ENCODE results near the gene FOXD2. TPM values are rescaled to one million over a fixed set of nuclear protein-coding genes. Genes with fewer than 3 reads are reported as not detected.

The FOXD2 gene
- polyA plus RNA-seq, 4 donors, result 0.19 to 2.1 (median 0.25) TPM

DNA sequence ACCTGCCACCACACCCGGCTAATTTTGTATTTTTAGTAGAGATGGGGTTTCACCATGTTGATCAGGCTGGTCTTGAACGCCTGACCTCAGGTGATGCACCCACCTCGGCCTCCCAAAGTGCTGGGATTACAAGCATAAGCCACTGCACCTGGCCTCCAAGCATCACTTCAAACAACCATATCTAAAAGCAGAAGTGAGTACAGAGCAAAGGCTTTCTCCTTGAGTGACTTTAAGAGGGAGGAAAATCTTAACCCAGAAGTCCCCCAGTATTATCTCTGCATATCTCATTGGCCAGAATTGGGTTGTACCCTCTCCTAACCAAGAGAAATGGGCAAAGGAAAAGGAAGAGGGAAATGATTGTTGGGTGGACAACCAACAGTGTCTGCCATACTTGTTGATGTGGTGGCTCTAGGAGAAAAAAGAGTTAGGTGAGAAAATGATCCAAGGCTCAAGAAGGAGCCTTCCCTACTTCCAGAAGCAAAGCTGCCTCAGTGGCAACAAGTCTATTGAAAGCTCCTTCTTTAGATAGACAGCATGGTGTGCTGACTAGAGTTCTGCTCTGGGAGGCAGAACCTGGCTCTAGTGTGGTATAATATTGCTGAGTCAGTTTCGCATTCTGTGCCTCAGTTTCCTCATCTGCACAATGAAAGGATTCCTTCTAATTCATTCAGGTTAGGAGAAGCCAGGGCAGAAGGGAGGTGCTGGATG lies 38.6 kb upstream of the FOXD2 start:
- no peaks in the 10 kb centered on the region for H3K9me3 ChIP-seq (ENCODE audit: control insufficient read depth in 2 of 2, insufficient read depth in 1 of 2, low read depth in 1 of 2, low read length in 1 of 2)
- no peak for DNase-seq
- peaks cover 0 to 23% (median 8%) of the 10 kb centered on the region in 3 donors for H3K4me1 ChIP-seq (ENCODE audit: control insufficient read depth in 3 of 3, insufficient read depth in 2 of 3, low read depth in 1 of 3, low read length in 2 of 3)
- no peaks in the 10 kb centered on the region for H3K27me3 ChIP-seq (ENCODE audit: control insufficient read depth in 3 of 3, insufficient read depth in 3 of 3, low read length in 3 of 3)
- no peaks in the 10 kb centered on the region for H3K36me3 ChIP-seq (ENCODE audit: control insufficient read depth in 3 of 3, insufficient read depth in 2 of 3, low read depth in 1 of 3, low read length in 3 of 3)
- H3K4me3 ChIP-seq (ENCODE audit: low read depth in 1 of 3, low read length in 3 of 3), result no peak overlapping the region
- 84 to 90% (median 86%) methylated on average over 4 of the region's 4 CpGs for WGBS, 3 donors
- no peak overlapping the region for H3K27ac ChIP-seq (ENCODE audit: low read depth in 1 of 3, low read length in 2 of 3)
- FAIRE-seq, result no peak

GRCh38 chr1:47399846-47400155 lies 38.0 kb upstream of the FOXD2 start:
- 61 to 78% (median 70%) methylated on average over 4 of the region's 4 CpGs for WGBS, 3 donors
- H3K27me3 ChIP-seq (ENCODE audit: control insufficient read depth in 3 of 3, insufficient read depth in 3 of 3, low read length in 3 of 3), result no peaks in the 10 kb centered on the region
- no peak for FAIRE-seq
- H3K36me3 ChIP-seq (ENCODE audit: control insufficient read depth in 3 of 3, insufficient read depth in 2 of 3, low read depth in 1 of 3, low read length in 3 of 3), result no peaks in the 10 kb centered on the region
- H3K9me3 ChIP-seq (ENCODE audit: control insufficient read depth in 2 of 2, insufficient read depth in 1 of 2, low read depth in 1 of 2, low read length in 1 of 2), result no peaks in the 10 kb centered on the region
- H3K4me1 ChIP-seq (ENCODE audit: control insufficient read depth in 3 of 3, insufficient read depth in 2 of 3, low read depth in 1 of 3, low read length in 2 of 3), result peaks cover 0 to 23% (median 8%) of the 10 kb centered on the region in 3 donors
- H3K27ac ChIP-seq (ENCODE audit: low read depth in 1 of 3, low read length in 2 of 3), result no peak overlapping the region
- no peak for DNase-seq
- H3K4me3 ChIP-seq (ENCODE audit: low read depth in 1 of 3, low read length in 3 of 3), result no peak overlapping the region

GRCh38 chr1:47401761-47402160 lies 36.1 kb upstream of the FOXD2 start:
- no peaks in the 10 kb centered on the region for H3K9me3 ChIP-seq (ENCODE audit: control insufficient read depth in 2 of 2, insufficient read depth in 1 of 2, low read depth in 1 of 2, low read length in 1 of 2)
- no peak overlapping the region for H3K27ac ChIP-seq (ENCODE audit: low read depth in 1 of 3, low read length in 2 of 3)
- FAIRE-seq, result no peak
- no peaks in the 10 kb centered on the region for H3K27me3 ChIP-seq (ENCODE audit: control insufficient read depth in 3 of 3, insufficient read depth in 3 of 3, low read length in 3 of 3)
- DNase-seq, result no peak
- 11 to 67% (median 42%) methylated on average over 4 of the region's 4 CpGs for WGBS, 3 donors
- no peak overlapping the region for H3K4me3 ChIP-seq (ENCODE audit: low read depth in 1 of 3, low read length in 3 of 3)
- no peaks in the 10 kb centered on the region for H3K36me3 ChIP-seq (ENCODE audit: control insufficient read depth in 3 of 3, insufficient read depth in 2 of 3, low read depth in 1 of 3, low read length in 3 of 3)
- H3K4me1 ChIP-seq (ENCODE audit: control insufficient read depth in 3 of 3, insufficient read depth in 2 of 3, low read depth in 1 of 3, low read length in 2 of 3), result peaks cover 0 to 23% (median 8%) of the 10 kb centered on the region in 3 donors

DNA sequence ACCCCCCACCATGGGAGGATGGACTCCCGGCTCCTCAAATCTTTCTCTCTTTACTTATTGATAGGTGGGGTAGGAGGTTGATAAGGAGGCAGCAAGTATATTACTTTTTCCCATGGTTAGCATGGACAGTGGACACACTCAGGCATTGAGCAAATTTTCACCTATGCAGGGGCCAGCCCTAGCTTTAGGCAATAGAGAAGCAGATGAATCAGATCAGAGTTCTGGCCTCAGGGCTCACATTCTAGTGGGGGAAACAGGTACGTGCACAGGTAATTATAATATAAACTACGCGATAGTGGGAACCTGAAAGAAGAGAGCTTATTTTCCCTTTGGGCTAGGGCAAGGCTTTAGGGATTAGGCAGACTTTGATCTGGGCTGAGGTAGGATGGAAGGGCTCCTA lies 35.3 kb upstream of the FOXD2 start:
- Histone ChIP-seq H3K4me1 (ENCODE audit: control insufficient read depth in 3 of 3, insufficient read depth in 2 of 3, low read depth in 1 of 3, low read length in 2 of 3) (peaks cover 0 to 23% (median 8%) of the 10 kb centered on the region in 3 donors), H3K9me3 (ENCODE audit: control insufficient read depth in 2 of 2, insufficient read depth in 1 of 2, low read depth in 1 of 2, low read length in 1 of 2) (no peaks in the 10 kb centered on the region), H3K4me3 (ENCODE audit: low read depth in 1 of 3, low read length in 3 of 3) (no peak overlapping the region), H3K36me3 (ENCODE audit: control insufficient read depth in 3 of 3, insufficient read depth in 2 of 3, low read depth in 1 of 3, low read length in 3 of 3) (no peaks in the 10 kb centered on the region), H3K27me3 (ENCODE audit: control insufficient read depth in 3 of 3, insufficient read depth in 3 of 3, low read length in 3 of 3) (no peaks in the 10 kb centered on the region), H3K27ac (ENCODE audit: low read depth in 1 of 3, low read length in 2 of 3) (no peak overlapping the region)
- FAIRE-seq (no peak), DNase-seq (no peak)
- 67 to 81% (median 80%) methylated on average over 4 of the region's 4 CpGs for WGBS, 3 donors

DNA sequence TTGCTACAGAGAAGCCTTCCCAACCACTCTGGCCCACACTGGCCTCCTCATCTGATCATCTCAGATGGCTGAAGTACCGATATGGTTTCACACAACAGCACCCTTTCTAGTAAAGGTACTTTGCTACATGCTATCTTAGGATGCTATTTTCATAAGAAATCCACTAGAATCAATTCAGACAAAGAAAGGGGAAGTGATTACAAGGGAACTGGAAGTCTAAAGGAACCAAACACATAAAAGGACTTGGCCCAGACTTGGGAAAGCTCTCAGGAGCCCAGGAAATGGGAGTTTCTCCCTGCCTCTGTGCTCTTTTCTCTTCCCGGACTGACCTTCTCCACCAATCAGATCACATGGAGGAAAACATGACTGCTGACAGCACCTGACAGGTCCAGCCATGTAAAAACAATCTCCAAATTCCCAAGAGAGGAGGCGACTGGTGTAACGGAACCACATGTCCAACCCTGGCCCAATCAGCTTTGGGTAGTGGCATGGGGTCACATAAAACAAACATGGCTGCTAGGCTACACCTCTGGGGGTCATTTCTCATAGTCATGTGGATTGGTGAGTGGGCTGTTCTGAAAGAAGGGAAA lies 34.4 kb upstream of the FOXD2 start:
- FAIRE-seq, result no peak
- WGBS, 3 donors, result 85 to 96% (median 90%) methylated on average over 4 of the region's 4 CpGs
- H3K4me1 ChIP-seq (ENCODE audit: control insufficient read depth in 3 of 3, insufficient read depth in 2 of 3, low read depth in 1 of 3, low read length in 2 of 3), result peaks cover 0 to 23% (median 8%) of the 10 kb centered on the region in 3 donors
- H3K27ac ChIP-seq (ENCODE audit: low read depth in 1 of 3, low read length in 2 of 3), result no peak overlapping the region
- H3K27me3 ChIP-seq (ENCODE audit: control insufficient read depth in 3 of 3, insufficient read depth in 3 of 3, low read length in 3 of 3), result no peaks in the 10 kb centered on the region
- no peak overlapping the region for H3K4me3 ChIP-seq (ENCODE audit: low read depth in 1 of 3, low read length in 3 of 3)
- no peaks in the 10 kb centered on the region for H3K9me3 ChIP-seq (ENCODE audit: control insufficient read depth in 2 of 2, insufficient read depth in 1 of 2, low read depth in 1 of 2, low read length in 1 of 2)
- no peak for DNase-seq
- H3K36me3 ChIP-seq (ENCODE audit: control insufficient read depth in 3 of 3, insufficient read depth in 2 of 3, low read depth in 1 of 3, low read length in 3 of 3), result no peaks in the 10 kb centered on the region

DNA sequence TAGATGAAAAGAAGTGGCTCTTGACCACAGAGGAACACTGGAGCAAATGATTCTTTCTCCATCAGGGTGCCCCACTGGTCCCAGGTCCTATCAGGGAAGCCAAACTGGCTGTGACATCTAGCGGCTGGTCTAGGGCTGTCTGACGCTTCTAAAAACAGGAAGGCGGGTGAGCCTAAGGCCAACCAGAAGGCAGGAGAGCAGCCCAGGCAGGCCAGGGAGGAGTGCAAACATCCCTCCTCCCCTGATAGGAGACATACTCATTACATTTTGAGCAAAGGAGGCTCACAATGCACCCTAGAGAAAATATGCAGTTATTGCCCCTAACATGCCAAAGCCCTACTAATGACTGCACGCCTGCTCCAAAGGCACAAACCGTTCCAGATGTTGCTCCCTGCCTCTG lies 32.1 kb upstream of the FOXD2 start:
- WGBS, 3 donors, result 73 to 95% (median 79%) methylated on average over 5 of the region's 5 CpGs
- Histone ChIP-seq H3K27me3 (ENCODE audit: control insufficient read depth in 3 of 3, insufficient read depth in 3 of 3, low read length in 3 of 3) (no peaks in the 10 kb centered on the region), H3K9me3 (ENCODE audit: control insufficient read depth in 2 of 2, insufficient read depth in 1 of 2, low read depth in 1 of 2, low read length in 1 of 2) (no peaks in the 10 kb centered on the region), H3K36me3 (ENCODE audit: control insufficient read depth in 3 of 3, insufficient read depth in 2 of 3, low read depth in 1 of 3, low read length in 3 of 3) (no peaks in the 10 kb centered on the region), H3K4me1 (ENCODE audit: control insufficient read depth in 3 of 3, insufficient read depth in 2 of 3, low read depth in 1 of 3, low read length in 2 of 3) (peaks cover 0 to 23% (median 8%) of the 10 kb centered on the region in 3 donors), H3K27ac (ENCODE audit: low read depth in 1 of 3, low read length in 2 of 3) (no peak overlapping the region), H3K4me3 (ENCODE audit: low read depth in 1 of 3, low read length in 3 of 3) (no peak overlapping the region)
- DNase-seq (no peak), FAIRE-seq (no peak)

DNA sequence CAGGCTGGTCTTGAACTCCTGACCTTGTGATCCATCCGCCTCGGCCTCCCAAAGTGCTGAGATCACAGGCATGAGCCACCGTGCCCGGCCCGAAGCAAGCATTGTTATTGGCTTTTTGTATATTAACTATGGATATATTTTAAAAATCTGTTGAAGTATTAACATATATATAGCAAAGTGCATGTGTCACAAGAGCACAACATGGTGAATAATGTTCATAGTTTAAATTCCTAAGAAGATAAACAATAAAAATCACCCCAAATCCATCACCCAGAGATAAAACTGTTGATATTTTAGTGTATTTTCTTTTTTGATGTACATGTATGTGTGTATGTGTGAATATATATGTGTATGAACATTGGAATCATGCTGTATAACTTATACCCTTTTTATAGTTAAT lies 30.9 kb upstream of the FOXD2 start:
- H3K4me3 ChIP-seq (ENCODE audit: low read depth in 1 of 3, low read length in 3 of 3), result no peak overlapping the region
- no peaks in the 10 kb centered on the region for H3K9me3 ChIP-seq (ENCODE audit: control insufficient read depth in 2 of 2, insufficient read depth in 1 of 2, low read depth in 1 of 2, low read length in 1 of 2)
- H3K27me3 ChIP-seq (ENCODE audit: control insufficient read depth in 3 of 3, insufficient read depth in 3 of 3, low read length in 3 of 3), result no peaks in the 10 kb centered on the region
- DNase-seq, result no peak
- H3K4me1 ChIP-seq (ENCODE audit: control insufficient read depth in 3 of 3, insufficient read depth in 2 of 3, low read depth in 1 of 3, low read length in 2 of 3), result peaks cover 0 to 13% (median 0%) of the 10 kb centered on the region in 3 donors
- H3K36me3 ChIP-seq (ENCODE audit: control insufficient read depth in 3 of 3, insufficient read depth in 2 of 3, low read depth in 1 of 3, low read length in 3 of 3), result no peaks in the 10 kb centered on the region
- no peak overlapping the region for H3K27ac ChIP-seq (ENCODE audit: low read depth in 1 of 3, low read length in 2 of 3)
- WGBS, 3 donors, result 90 to 97% (median 95%) methylated on average over 5 of the region's 5 CpGs
- FAIRE-seq, result no peak

- FAIRE-seq (no peak), DNase-seq (no peak)
- Histone ChIP-seq H3K36me3 (ENCODE audit: control insufficient read depth in 3 of 3, insufficient read depth in 2 of 3, low read depth in 1 of 3, low read length in 3 of 3) (no peaks in the 10 kb centered on the region), H3K4me1 (ENCODE audit: control insufficient read depth in 3 of 3, insufficient read depth in 2 of 3, low read depth in 1 of 3, low read length in 2 of 3) (peaks cover 0 to 8% (median 0%) of the 10 kb centered on the region in 3 donors), H3K27ac (ENCODE audit: low read depth in 1 of 3, low read length in 2 of 3) (no peak overlapping the region), H3K9me3 (ENCODE audit: control insufficient read depth in 2 of 2, insufficient read depth in 1 of 2, low read depth in 1 of 2, low read length in 1 of 2) (no peaks in the 10 kb centered on the region), H3K4me3 (ENCODE audit: low read depth in 1 of 3, low read length in 3 of 3) (no peak overlapping the region), H3K27me3 (ENCODE audit: control insufficient read depth in 3 of 3, insufficient read depth in 3 of 3, low read length in 3 of 3) (no peaks in the 10 kb centered on the region)
- WGBS, 3 donors, result 78 to 79% (median 78%) methylated on average over 3 of the region's 3 CpGs
These were observed 30.4 kb upstream of the FOXD2 start for GRCh38 chr1:47407481-47407880.
